ENCODE results near the gene CDH11. TPM values are rescaled to one million over a fixed set of nuclear protein-coding genes. Genes with fewer than 3 reads are reported as not detected.

Gene CDH11
- total and polyA plus RNA-seq, 2 of the 4 experiments (the other 2 are of a cell fraction), result 266 to 601 TPM

- ATAC-seq (ENCODE audit: low read depth) (no peak), DNase-seq (peak; percentile 41)
- no TSS peak for BruUV-seq (replicated peaks)
- in situ Hi-C loops (cut with MboI; ENCODE audit: low sequenced_read_pairs), result loop anchor here (25.0 kb wide), 3 partner anchors 680 to 1755 kb away; no protein-coding TSS in a partner anchor
- H3K36me3 ChIP-seq (ENCODE audit: control insufficient read depth, insufficient read depth, low read length), result peaks cover 20% of the 10 kb centered on the region
- H2BK5ac ChIP-seq (ENCODE audit: low read depth, low read length, poor library complexity, severe bottlenecking), result no peak overlapping the region
- no peaks in the 10 kb centered on the region for H3K9me3 ChIP-seq (ENCODE audit: control insufficient read depth, insufficient read depth, low read length)
- no peak overlapping the region for H3K14ac ChIP-seq (replicated peaks; ENCODE audit: low read depth, low read length)
- no peak overlapping the region for H3K4me3 ChIP-seq (ENCODE audit: insufficient read depth, low read depth, low read length)
- no CpG with 5 or more reads among the region's 5 CpGs for WGBS, 2 experiments (ENCODE audit: extremely low coverage in 2 of 2, insufficient read length in 1 of 2)
- no peak overlapping the region for H2BK120ac ChIP-seq (ENCODE audit: low read depth, low read length)
- POLR2A ChIA-PET (ENCODE audit: unreplicated experiment), result no interaction called here
- H3K18ac ChIP-seq (ENCODE audit: low read depth, low read length), result no peak overlapping the region
- H4K5ac ChIP-seq (ENCODE audit: low read depth, low read length), result no peak overlapping the region
- no peak overlapping the region for H2AK5ac ChIP-seq (ENCODE audit: low read depth, low read length)
- H4K20me1 ChIP-seq (ENCODE audit: insufficient read depth, low read length), result peaks cover 79% of the 10 kb centered on the region
- no peaks in the 10 kb centered on the region for H3K27me3 ChIP-seq (ENCODE audit: control insufficient read depth, insufficient read depth, low read length)
- peaks cover 9% of the 10 kb centered on the region; the same call in 1 of the 2 replicates for H3K9me1 ChIP-seq (ENCODE audit: insufficient read depth, low read length)
- intact Hi-C loops (cut with micrococcal nuclease), result loop anchor here (5.0 to 10.0 kb wide), 3 partner anchors 130 to 1025 kb away; no protein-coding TSS in a partner anchor
- no peak overlapping the region for H3K56ac ChIP-seq (ENCODE audit: extremely low read depth, insufficient read depth, low read length)
- peak overlapping the region; percentile 63 for H3K4me2 ChIP-seq (ENCODE audit: low read depth, low read length)
- H2AK9ac ChIP-seq (replicated peaks; ENCODE audit: low read depth, low read length, poor library complexity), result no peak overlapping the region
- TF ChIP-seq CHD1 (IDR thresholded peaks at IDR 0.05; ENCODE audit: low read depth, low read length), result no peak
- TF ChIP-seq RFX5 (IDR thresholded peaks at IDR 0.05; ENCODE audit: low read depth, low read length), result no peak
- TF ChIP-seq MXI1 (IDR thresholded peaks at IDR 0.05; ENCODE audit: borderline replicate concordance, low read depth, low read length), result no peak
- no peak for TF ChIP-seq BHLHE40 (IDR thresholded peaks at IDR 0.05; ENCODE audit: low read depth, low read length)
- TF ChIP-seq USF2 (IDR thresholded peaks at IDR 0.05; ENCODE audit: low read depth, low read length), result no peak
- TF ChIP-seq SMC3 (IDR thresholded peaks at IDR 0.05; ENCODE audit: low read depth, low read length), result no peak
- TF ChIP-seq RCOR1 (IDR thresholded peaks at IDR 0.05; ENCODE audit: insufficient replicate concordance, low read length), result no peak
- no peak for TF ChIP-seq ELK1 (IDR thresholded peaks at IDR 0.05; ENCODE audit: borderline replicate concordance, low read depth, low read length)
- CTCF ChIA-PET, result interaction anchor here (0.9 kb wide), 1 partner anchor 1754 kb away, joined by 4 read pairs; no protein-coding TSS in a partner anchor
- no peak overlapping the region for H2BK15ac ChIP-seq (ENCODE audit: low read depth, low read length)
- H3K79me1 ChIP-seq (ENCODE audit: low read depth in 1 of 2, low read length in 2 of 2), result peaks cover 10 to 63% of the 10 kb centered on the region in 2 experiments; a peak in 3 of 4 replicates
- H4K91ac ChIP-seq (ENCODE audit: insufficient read depth, low read depth, low read length), result no peak overlapping the region
- H2AFZ ChIP-seq (replicated peaks; ENCODE audit: low read length, poor library complexity), result no peak overlapping the region
- H3K27ac ChIP-seq (ENCODE audit: insufficient read depth, low read length), result no peak overlapping the region
- H3K4ac ChIP-seq (ENCODE audit: low read depth, low read length), result no peak overlapping the region
- H2BK20ac ChIP-seq (ENCODE audit: low read depth, low read length), result no peak overlapping the region
- H3K9ac ChIP-seq (ENCODE audit: low read depth, low read length), result no peak overlapping the region
- peaks cover 4% of the 10 kb centered on the region for H3K4me1 ChIP-seq (ENCODE audit: control insufficient read depth, insufficient read depth, low read length)
- H3K23ac ChIP-seq (ENCODE audit: low read depth, low read length), result peak overlapping the region; percentile 62; the same call in 1 of the 2 replicates
- dilution Hi-C loops (cut with HindIII; ENCODE audit: low sequenced_read_pairs, unreplicated experiment), result no loop called here
- H4K8ac ChIP-seq (ENCODE audit: low read depth in 2 of 2, low read length in 2 of 2), result no peak overlapping the region
Observed at GRCh38 chr16:65116818-65117430, 4.9 kb downstream of the CDH11 start.
